Activated CD4-positive, CD25-positive, alpha-beta regulatory T cell treated with anti-CD3 and anti-CD28 coated beads, Interleukin-2, amount 50 U/mL, for 72 hours (primary cell): Measurements from ENCODE around the gene CLDN7.

Experiments used
- DNase-seq: peaks from one replicate; pipeline ENCODE4 v3.0.0; 2021

The CLDN7 gene

DNA sequence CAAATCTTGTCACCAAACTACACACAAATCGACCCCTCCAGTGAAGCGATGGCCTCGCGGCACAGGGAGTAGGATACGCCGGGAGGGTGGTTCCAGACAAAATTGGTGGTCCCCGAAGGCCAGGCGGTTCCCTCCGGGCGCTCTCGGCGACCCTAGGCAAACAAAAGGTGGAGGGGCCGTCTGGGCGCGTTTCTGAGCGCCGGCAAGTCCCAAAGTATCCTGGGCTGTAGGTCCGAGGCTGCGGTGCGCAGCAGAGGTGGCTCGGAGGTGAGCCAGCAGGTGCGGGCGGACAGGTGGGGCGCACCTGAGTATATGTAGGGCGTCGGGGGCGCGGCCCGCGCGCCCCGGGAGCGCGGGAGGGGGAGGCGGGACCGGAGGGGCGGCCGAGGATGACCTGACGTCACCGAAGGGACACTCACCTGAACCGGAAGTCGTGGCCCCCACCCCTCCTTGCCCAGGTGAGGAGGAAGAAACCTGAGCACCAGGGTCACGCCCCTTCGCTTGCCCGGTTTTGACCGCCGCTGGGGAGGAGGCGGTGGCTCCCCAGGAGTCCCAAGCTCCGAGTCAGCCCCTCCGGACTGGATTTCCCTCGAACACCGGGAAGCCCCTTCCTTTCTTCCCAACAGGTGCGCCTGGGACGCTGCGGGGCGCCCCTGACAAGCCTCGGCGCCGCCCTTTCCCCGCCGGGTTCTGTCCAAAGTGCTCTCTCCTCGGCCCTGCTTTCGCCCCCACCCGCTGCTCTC is at the start of gene CLDN7:
TSS of gene CLDN7 (minus strand) at position 287 of the 743 bp plus-strand sequence. CDS start 435 bp downstream, outside the sequence.
- no peak for DNase-seq

- no peak for DNase-seq
Measured at GRCh38 chr17:7311110-7311705, 48.9 kb upstream of the CLDN7 start.

DNA sequence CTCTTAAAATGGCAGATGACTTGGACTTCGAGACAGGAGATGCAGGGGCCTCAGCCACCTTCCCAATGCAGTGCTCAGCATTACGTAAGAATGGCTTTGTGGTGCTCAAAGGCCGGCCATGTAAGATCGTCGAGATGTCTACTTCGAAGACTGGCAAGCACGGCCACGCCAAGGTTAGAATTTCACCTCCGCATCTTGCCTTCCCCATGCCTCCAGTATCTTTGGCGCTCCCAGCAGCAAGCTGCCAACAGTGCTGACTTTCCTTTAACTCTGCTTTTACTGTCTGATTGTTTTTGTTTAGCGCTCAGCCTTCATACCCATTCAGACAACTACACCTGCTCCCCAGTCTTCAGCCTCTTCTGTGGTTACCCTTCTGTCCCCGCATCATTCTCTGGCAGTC is 47.4 kb upstream of the CLDN7 start:
- no peak for DNase-seq

- peak; percentile 72 for DNase-seq
Measured at GRCh38 chr17:7308625-7309433, 46.6 kb upstream of the CLDN7 start.

DNA sequence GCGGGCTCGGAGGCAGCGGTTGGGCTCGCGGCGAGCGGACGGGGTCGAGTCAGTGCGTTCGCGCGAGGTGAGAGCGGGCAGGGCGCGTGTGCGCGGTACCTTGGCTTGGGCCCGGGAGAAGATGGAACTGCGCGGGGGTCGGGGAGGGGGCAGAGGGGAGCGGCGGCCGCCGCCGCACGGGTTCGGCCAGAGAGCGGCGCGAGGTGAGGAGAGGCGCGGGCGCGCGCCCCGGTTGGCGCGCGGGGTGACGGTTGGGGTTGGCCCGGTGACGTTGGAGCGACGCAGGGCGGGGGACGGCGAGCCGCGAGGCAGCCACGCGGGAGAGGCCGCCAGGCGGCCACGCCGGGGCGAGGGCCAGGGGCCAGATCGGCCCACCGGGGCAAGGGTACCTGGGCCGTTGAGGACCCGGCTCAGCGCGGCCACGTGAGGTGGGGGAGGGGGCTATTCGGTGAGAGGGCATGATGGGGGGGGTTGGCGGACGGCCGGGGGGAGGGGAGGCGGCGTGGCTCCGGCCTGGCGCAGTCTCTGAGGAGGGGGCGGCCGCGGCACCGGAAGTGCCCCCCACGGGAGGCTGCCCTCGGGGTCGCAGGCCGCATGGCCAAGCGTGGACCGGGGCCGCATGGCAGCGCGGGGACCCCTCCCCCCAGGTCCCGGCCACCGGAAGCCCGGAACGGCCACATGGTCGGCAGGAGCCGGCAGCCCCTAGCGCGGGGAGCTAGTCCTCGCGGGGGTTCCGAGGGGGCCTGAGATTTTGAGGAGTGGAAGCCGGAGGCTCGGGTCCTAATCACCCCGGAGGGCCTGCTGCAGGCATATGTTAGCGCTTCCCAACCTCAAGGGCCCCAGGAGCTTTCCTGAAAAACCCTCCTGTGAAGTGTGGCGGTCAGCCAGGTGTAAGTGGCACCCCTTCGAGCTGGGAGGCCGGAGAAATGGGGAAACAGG is 45.7 kb upstream of the CLDN7 start:
- peak; percentile 66 for DNase-seq

- DNase-seq, result peak; percentile 100
Measured at GRCh38 chr17:7306911-7307685, 44.8 kb upstream of the CLDN7 start, which contains the start of gene EIF5A. Gene EIF5A, plus strand, starts transcription at chr17:7307628. Its CDS starts 2,008 bp downstream, at chr17:7309636.

GRCh38 chr17:7304179-7304578 is 41.9 kb upstream of the CLDN7 start:
- DNase-seq, result no peak

GRCh38 chr17:7296189-7296861 is 34.0 kb upstream of the CLDN7 start:
- DNase-seq, result peak; percentile 85

DNA sequence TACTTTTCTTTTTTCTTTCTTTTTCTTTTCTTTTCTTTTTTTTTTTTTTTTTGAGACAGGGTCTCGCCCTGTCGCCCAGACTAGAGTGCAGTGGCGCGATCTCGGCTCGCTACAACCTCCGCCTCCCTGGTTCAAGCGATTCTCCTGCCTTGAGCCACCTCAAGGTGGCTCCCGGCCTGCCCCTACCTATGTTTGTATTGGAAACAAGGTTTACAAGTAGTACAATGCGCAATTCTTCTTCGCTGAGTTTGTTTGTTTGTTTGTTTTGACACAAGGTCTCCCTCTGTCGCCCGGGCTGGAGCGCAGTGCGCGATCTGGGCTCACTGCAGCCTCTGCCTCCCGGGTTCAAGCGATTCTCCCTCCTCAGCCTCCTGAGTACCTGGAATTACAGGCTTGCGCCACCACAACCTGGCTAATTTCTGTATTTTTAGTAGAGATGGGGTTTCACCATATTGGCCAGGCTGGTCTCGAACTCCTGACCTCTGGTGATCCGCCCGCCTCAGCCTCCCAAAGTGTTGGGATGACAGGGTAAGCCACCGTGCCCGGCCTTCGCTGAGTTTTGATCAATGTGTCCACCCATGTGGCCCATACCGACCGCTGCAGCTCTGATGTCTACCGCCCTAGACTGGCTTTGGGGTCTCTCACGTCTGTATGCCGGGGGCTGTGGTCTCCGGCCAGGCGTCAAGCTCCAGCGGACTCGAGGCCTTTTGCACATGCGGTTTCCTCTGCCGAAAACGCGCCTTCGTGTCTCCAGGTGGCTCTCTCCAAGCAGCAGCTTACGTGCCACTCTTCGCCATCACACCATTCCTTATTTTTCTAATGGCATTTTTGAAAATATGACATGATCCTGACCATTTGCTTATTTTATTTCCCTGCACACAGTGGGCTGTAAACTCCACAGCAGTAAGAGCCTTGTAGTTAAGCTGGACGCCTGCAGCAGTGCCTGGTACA is 33.2 kb upstream of the CLDN7 start:
- no peak for DNase-seq

- DNase-seq, result peak; percentile 64
Measured at GRCh38 chr17:7294614-7295153, 32.4 kb upstream of the CLDN7 start, which contains the start of gene YBX2. Gene YBX2, minus strand, starts transcription at chr17:7294639. Its CDS starts 139 bp downstream, at chr17:7294500.

- no peak for DNase-seq
Measured at GRCh38 chr17:7293816-7294613, 31.7 kb upstream of the CLDN7 start.

DNA sequence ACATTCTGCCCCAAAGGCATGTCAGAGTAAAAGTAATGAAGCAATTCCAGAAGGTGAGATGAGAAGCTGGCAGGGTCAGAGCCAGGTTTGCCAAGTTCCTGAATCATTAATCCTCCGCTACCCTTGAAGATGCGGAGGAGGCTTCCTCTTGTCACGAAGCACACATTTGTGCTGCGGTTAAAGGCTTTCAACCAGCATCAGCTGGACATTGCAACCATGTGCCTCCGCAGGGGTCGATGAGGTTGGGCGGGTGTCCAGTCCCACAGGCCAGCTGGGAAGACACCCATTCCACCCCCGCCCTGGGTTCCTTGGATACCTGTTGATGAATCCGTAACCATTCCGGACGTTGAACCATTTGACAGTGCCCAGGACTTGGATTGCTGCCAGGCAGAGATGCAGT is 30.9 kb upstream of the CLDN7 start:
- DNase-seq, result no peak

DNA sequence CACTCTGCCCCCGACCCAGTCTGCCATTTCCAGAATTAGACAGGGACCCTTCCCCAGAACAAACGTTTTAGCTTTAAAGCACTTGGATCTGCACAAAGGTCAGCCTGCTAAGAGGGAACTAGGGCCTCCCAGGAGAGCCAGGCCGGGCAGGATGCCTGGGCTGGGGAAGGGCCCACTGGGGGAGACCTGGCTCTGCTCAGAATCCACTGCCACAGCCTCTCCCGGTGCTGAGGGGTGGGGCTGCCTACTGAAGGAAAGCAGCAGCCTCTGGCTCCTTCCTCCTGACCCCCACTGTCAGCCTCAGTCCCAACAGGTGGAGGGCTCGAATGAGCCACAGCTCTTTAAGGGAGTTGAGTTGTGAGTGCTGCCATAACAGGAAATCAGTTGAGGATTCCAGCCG is 30.5 kb upstream of the CLDN7 start:
- no peak for DNase-seq

- DNase-seq, result no peak
Measured at GRCh38 chr17:7292194-7292593, 29.9 kb upstream of the CLDN7 start.

DNA sequence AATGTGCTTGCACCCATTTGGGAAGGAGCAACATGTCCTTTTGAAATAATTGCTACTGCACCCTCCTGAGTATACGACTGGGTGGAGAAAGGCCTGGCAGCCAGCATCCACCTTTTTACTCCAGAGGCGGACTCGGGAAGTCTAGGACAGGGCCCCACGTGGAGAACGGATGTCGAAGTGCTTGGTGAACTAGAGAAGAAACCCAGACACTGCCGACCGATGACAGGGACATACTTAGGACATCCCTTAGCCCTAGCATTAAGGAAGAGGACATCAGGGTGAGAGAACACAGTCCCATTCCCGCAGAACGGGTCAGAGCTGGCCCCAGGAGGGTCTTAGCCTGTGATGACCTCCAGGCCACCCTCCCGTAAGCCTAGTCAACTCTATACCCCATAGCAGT is 28.4 kb upstream of the CLDN7 start:
- no peak for DNase-seq

DNA sequence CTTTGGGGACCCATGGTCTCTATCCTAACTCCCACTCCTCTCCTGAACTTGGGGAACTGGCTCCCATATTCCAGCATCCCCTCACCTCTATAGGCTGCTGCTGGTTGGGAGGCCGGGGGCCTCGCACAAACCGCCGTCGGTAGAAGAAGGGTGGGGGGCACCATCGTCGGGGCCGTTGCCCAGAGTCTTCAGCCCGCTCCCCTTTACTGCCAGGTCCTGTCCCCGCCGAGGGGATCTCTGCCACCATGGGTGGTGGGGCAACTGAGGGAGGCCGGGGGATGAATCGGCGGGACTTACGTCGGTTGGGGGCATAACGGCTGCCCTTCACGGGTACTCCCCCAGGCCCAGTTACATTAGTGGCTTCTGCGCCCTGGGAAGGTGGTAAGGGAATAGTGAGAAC is 27.9 kb upstream of the CLDN7 start:
- DNase-seq, result no peak

DNA sequence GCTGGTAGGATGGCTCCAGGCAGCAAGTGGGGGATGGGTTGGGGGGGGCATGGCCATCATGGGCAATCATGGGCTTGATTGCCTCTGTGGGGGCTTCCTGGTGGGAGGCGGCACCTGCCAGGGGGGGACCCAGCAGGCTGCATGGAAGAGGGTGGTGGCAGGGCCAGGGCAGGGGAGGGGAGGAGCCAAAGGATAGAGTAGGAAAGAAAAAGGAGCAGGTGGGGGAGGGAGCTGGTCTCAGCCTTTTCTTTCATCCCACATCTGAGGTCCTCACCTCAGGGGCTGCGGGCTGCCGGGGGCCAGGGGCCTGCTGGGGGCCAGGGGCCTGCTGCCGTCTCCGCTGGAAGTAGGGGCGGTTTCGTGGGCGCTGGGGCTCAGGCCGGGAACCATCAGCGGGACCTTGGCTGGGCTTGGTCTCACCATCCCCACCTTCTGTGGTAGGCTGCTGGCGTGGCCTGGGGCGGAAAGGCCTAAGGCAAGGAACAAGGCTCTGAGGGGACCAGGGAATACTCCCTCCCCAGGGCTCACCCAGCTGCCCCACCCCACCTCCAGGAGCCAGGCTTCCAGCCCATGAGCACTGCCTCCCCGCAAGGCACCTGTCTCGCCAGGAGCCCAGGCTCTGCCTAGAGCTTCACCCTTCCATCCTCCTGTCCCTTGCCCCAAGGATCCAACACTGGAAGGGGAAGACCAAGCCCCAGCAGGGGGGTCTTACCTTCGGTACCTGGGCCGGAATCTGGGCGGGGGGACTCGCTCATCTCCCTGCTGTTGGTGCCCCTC is 27.2 kb upstream of the CLDN7 start:
- DNase-seq, result no peak

DNA sequence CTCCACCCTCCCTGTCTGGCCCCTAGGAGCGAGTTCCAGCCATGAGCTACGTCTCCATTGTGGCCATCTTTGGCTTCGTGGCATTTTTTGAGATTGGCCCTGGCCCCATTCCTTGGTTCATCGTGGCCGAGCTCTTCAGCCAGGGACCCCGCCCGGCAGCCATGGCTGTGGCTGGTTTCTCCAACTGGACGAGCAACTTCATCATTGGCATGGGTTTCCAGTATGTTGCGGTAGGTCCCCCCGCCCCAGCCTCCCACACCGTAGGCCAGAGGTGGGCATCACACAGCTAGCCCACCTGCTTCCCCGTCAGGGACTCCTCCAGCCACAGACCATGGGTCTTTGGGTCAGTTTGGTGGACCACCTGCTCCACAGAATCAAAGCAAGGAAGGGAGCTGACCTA is 23.4 kb upstream of the CLDN7 start:
- DNase-seq, result no peak
